Loucy (cell line): Measurements from ENCODE around the gene HMGXB3.

ENCODE experiments used
- CTCF ChIP-seq: fragments of 200-600 bp; sonication (generic); conservative IDR thresholded peaks from 2 replicates; pipeline ENCODE4 v1.5.1; 2014; ENCODE audit warnings: mild to moderate bottlenecking, antibody characterized with exemption, low read length
- EZH2phosphoT487 ChIP-seq: fragments of 200-600 bp; IDR thresholded peaks from 2 replicates; pipeline ENCODE4 v1.6.1; 2018; ENCODE audit warnings: antibody characterized with exemption, mild to moderate bottlenecking, moderate library complexity, borderline replicate concordance

- no peak for TF ChIP-seq CTCF
- TF ChIP-seq EZH2phosphoT487, result no peak
Observed at GRCh38 chr5:150022681-150023080, 22.1 kb downstream of the HMGXB3 start.
